ENCODE results near the gene GAP43. TPM values are rescaled to one million over a fixed set of nuclear protein-coding genes. Genes with fewer than 3 reads are reported as not detected.
A peak's percentile ranks its signal among the peaks of the same experiment; 100 is the strongest.

The GAP43 gene
- total RNA-seq, 2 donors from 2014 or later: not detected

DNA sequence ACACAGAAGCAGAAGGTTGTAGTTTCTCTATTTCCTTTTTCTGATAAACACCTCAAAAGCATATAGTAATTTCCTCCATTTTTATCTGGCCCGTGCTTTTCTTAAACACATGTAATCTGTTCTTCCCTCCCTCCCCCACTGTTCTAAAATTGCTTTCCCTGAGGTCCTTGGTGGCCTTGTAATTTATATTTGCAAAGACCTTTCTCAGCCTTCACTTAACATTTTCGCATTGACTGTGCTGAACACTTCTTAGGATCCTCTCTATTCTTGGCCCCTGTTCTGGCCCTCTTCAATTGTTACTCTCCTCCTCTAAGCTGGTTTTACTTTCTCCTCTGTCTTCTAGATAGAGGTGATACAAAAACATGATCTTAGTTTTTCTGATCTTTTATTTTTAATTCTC lies 28.3 kb downstream of the GAP43 start:
- H3K9me3 Mint-ChIP-seq: peaks cover 0 to 5% of the 10 kb centered on the region in 2 donors
- ATAC-seq: no peak
- H3K36me3 Mint-ChIP-seq: peaks cover 0 to 5% of the 10 kb centered on the region in 2 donors
- DNase-seq (ENCODE audit: low spot score in 2 of 2): no peak
- H3K27ac Mint-ChIP-seq: no peak overlapping the region

DNA sequence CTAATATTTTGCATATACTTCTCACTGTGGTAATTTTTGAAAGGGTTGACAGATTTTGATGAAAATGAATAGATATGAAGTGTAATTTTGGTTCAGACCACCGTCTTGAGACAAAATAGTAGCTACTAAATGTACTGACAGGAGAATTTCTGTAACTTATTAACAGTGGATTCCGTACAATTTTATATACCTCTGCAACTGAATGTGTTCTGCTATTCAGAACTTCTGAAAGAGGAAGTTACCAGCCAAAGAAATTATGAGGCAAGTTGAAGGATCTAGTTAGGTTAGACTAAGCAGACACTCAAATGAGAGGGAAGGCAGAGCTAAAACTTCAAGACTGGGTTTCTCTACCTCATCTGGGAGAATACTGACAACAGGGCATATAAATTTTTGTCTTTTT lies 29.4 kb downstream of the GAP43 start:
- Mint-ChIP-seq H3K9me3 (no peaks in the 10 kb centered on the region), H3K27ac (no peak overlapping the region), H3K36me3 (no peaks in the 10 kb centered on the region)
- DNase-seq (ENCODE audit: low spot score in 2 of 2) (no peak), ATAC-seq (no peak)

DNA sequence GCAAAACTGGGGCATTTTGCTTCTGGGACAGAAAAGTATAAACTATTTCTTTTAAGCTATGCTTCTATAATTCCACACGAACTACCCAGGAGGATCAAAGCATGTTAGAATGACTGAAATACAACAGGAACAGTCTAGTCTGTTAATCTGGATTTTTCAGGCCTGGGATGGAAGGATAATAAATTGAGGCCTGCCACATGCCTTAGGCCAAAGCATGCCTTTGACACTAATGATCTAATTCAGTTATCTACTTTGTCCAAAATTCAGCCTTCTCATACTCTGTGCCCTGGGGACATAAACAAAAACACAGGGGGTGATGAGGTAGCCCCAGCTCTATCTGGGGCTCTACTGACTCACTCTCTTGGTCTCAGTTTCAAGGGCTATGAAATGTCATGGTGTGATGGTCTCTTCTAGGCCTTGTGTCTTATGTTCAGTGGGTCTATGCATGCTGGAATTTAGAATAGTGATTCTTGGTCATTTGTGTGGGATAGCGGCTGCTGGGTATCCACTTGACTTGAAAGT lies 32.5 kb downstream of the GAP43 start:
- Mint-ChIP-seq H3K36me3 (no peaks in the 10 kb centered on the region), H3K9me3 (no peaks in the 10 kb centered on the region), H3K27ac (no peak overlapping the region)
- DNase-seq (ENCODE audit: low spot score in 2 of 2): no peak
- ATAC-seq: peak in 1 of 2 donors; percentile 25

DNA sequence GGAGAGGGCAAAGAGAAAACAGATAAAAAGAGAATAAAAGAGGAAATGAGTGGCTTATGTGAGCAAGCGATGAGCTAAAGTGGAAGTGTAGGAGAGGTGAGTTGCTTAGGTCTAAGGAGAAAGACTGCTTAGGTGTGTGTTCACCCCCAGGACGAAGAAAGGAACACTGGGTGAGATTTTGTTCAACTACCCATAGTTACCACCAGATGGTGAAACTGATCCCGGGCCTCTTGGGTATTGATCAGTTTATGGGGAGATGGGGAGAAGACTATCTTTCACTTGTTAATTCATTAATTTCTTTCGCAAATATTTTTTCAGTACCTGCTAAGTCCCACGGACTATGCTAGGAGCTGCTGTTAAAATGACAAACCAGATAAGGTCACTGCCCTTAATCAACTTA lies 33.9 kb downstream of the GAP43 start:
- no peak for ATAC-seq
- Mint-ChIP-seq H3K36me3 (no peaks in the 10 kb centered on the region), H3K27ac (peak overlapping the region; percentile 3 to 41), H3K9me3 (no peaks in the 10 kb centered on the region)
- no peak for DNase-seq (ENCODE audit: low spot score in 2 of 2)

DNA sequence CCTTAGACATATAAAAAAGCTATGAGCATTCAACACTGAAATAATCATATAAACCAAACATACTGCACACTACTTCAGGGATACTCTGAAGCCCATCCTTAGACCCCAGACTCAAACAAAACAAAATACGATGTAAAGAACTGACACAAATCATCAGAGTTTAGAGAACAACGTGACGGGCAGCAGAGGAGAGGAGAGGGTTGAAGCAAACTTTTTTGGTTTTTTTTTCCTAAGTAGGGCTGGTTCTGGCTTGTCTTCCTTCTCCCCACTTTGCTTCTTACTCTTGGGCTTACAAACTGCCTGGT lies 34.7 kb downstream of the GAP43 start:
- no peak for ATAC-seq

DNA sequence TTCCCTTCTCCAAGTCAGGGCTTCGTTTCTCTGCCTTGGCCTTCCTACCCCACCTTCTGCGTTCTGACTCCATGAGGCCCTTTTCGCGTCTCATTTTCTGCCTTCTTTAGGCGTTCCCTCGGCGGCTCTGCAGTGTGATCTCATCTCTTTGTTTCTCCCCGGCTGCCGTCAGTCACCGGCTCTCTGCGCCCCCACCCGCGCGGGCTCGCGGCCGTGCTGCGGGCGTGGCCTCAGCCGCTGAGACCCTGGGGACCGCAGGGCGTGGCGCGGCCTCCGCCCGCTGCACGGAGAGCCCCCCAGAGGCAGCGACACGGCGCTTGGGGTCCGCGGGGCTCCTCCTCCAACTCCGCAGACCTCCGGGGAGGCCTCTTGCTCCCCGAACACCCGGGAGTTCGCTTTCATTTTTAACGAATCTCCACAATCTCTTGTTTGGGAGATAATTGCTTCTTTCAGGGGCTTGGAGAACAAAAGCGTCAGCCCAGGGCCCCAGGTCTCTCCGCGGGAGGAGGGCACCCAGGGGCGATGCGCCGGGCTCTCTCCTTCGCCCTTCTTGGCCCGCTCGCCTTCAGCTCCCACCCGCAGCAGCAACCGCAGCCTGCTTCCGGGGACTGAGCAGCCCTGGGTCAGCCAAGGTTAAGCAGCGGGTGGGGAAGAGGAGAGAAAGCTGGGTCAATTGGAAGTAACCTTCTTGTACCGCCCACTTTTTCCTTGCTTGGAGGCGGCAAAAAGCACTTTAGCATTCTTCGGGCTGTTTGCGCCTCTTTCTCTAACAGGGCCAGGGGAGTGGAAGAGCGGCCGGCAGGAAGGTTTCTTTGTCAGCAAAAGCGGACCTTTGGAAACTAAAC lies 35.2 kb downstream of the GAP43 start:
- ATAC-seq (peak; percentile 86 to 94), DNase-seq (ENCODE audit: low spot score in 2 of 2) (peak; percentile 74 to 79)
- Mint-ChIP-seq H3K27ac (peak overlapping the region; percentile 93 to 95), H3K36me3 (no peaks in the 10 kb centered on the region), H3K9me3 (no peaks in the 10 kb centered on the region)

More for the DNA sequence above, 34.7 kb downstream of the GAP43 start:
- H3K9me3 Mint-ChIP-seq: no peaks in the 10 kb centered on the region
- no peaks in the 10 kb centered on the region for H3K36me3 Mint-ChIP-seq
- peak overlapping the region; percentile 93 to 95 for H3K27ac Mint-ChIP-seq
- no peak for DNase-seq (ENCODE audit: low spot score in 2 of 2)

DNA sequence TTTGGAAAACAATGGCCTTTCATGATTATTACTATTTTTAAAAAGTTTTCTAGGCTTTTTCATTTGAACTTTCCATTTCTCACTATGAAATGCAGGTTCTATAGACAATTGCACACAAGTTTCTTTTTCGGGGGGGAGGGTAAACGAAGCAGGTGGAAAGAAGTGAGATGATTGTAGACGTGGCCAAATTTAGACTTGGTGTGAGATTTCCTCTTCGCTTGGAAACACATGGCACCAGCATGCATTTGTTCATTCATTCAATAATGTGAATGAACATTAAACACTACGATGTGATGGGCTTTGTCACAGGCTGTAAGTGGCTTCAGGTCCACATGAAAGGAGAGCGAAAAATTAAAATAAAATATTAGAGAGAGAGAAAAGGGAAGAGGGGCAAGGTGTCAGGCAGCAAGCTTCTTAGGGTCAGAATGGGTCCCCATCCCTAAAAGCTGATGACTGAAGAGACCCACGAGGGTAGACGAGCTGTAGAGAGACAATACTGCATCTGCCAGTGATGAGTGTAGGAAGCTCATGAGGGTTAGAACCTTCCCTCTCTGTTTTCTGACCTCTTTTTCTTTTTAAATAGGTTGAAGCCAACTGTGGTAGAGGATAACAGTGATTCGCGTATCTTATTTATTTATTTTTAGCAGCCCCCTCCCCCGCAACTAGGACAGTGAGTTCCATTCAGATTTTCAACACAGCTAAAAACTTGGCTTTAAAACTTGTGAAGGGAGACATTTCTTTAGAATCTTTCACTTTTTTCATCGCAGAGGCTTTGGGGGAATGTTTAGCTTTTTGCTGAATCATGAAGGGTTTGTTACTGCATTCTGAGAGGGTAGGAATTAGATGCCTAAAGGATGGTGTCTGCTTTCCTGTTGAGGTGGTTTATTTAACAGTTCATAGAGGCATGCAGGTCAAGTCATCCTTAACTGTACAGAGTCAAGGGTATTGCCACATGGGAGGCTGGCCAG lies 36.2 kb downstream of the GAP43 start:
- no peaks in the 10 kb centered on the region for H3K36me3 Mint-ChIP-seq
- no peak for ATAC-seq
- H3K27ac Mint-ChIP-seq: peak overlapping the region; percentile 92 to 95
- no peaks in the 10 kb centered on the region for H3K9me3 Mint-ChIP-seq
- DNase-seq (ENCODE audit: low spot score in 2 of 2): no peak

DNA sequence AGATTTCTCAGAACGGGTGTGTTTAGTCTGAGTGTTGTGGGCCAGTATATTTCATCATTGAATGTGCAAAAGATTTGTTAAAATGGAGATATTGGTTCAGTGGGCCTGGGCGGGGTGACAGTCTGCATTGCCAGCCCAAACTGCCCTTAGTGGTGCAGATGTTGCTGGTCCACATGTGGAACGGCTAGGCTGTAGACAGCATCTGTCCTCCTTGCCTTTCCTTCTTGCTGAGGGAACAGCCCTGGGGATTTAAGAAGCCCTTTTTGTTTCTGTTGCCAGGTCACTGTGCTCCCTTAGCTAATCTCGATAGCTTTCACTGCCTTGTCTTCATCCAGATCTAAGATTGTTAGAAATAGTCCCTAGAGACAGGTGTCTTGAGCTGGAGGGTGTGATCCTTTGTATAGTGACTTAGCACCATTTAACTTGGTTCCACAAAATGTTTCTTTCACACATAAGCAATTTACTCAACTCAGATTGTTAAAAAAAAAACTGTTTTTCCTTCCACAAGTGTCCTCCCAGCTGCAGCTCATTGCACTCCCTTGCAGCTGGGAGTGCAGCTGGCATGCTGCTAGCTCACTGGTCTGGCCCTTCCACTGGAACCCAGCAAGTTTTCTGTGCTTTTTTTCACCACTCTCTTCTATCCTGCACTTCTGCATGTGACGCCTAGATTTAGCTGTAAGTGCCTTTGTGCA lies 37.5 kb downstream of the GAP43 start:
- H3K36me3 Mint-ChIP-seq: no peaks in the 10 kb centered on the region
- ATAC-seq (no peak), DNase-seq (ENCODE audit: low spot score in 2 of 2) (no peak)
- H3K27ac Mint-ChIP-seq: no peak overlapping the region
- no peaks in the 10 kb centered on the region for H3K9me3 Mint-ChIP-seq

DNA sequence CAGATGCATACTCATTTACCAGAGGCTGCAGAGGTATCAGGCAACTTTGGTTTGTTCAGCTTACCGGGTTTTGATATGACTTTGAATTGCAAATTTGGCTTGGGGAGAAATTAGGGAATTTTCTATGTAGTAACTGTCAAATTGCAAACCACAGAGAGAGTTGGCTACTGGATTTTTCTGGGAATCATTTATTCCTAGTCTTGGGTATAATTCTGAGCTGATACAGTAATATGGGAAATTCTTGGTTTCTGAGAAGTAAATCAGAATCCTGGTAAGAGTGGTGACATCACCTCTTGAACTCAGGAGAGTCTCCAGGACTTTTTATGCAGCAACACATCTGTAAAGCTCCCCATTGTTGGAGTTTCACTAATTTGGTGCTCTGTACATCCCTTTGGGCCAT lies 39.0 kb downstream of the GAP43 start:
- Mint-ChIP-seq H3K36me3 (no peaks in the 10 kb centered on the region), H3K9me3 (no peaks in the 10 kb centered on the region), H3K27ac (no peak overlapping the region)
- ATAC-seq: no peak
- no peak for DNase-seq (ENCODE audit: low spot score in 2 of 2)

DNA sequence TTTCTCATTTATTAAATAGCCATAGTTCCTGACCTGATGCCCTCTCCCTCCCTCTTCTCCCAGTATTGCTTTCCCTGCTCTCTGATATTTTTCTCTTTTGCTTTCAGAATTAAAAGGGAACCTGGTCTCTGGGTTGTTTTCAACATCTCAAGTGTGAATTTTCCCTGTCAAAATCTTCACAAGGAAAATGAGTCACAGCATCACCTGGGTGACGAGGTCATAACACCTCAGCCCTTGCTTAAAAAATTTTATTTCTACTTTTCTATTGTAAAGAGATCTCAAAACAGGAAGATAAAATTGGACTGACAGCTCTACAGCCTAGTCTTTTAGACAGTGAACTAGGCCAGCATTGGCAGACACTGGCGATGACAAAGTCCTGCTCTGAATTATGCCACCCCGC lies 40.1 kb downstream of the GAP43 start:
- ATAC-seq (peak in 1 of 2 donors; percentile 27), DNase-seq (ENCODE audit: low spot score in 2 of 2) (no peak)
- Mint-ChIP-seq H3K36me3 (no peaks in the 10 kb centered on the region), H3K9me3 (no peaks in the 10 kb centered on the region), H3K27ac (no peak overlapping the region)

DNA sequence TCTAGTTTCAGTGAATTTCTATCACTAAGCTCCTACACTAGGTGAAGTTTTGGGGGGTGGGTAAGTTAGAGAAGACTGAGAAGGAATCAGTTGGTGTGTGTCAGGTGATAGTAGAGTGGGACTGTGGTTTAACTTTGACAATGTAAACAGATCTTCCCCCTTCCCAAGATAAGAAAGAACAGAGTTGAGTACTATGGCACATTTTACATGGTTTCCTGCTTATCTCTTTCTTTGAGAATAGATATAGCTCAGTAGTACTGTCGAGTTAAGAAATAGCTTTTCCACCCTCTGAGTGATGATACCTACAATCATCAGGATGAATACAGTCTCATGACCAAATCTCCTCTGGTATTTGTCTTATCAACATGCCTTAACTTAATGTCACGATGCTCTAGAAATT lies 42.8 kb downstream of the GAP43 start:
- ATAC-seq (no peak), DNase-seq (ENCODE audit: low spot score in 2 of 2) (no peak)
- no peaks in the 10 kb centered on the region for H3K9me3 Mint-ChIP-seq
- no peaks in the 10 kb centered on the region for H3K36me3 Mint-ChIP-seq
- no peak overlapping the region for H3K27ac Mint-ChIP-seq

DNA sequence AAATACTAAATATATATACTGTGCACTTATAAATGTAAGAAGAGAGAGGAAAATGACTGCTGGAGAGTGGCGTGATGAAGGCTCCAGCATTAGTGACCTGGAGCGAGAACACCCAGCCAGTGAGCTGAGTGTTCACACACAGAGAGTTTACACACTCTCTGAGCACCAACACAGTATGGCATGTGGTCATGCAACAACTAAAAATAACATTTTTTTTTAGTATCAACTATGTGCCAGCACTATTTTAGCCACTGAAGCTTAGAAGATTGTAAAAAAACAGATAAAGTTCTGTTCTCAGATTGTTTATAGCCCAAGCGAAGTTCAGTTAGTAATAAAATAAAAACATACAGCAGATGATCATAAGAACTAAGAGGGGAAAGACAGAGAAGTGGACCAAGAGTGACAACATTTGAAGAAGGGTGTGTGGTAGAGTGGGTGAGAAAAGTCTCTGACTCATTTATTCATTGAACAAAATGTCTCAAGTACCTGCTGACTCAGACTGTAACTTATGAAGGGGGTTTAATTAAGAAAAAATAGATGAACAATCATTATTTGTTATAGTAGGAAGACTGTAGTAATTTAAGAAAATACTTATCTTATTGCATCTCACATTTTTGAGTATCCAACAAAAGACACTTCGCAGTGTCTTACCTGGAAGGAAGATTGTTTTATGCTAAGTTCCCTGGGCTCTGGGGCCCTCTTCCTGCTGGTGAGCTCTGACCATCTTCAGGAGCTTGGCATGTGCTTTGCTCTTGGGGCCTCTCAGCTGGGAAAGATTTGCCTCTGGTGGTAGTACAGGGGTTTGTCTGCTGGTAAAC lies 43.8 kb downstream of the GAP43 start:
- H3K27ac Mint-ChIP-seq: no peak overlapping the region
- DNase-seq (ENCODE audit: low spot score in 2 of 2): no peak

DNA sequence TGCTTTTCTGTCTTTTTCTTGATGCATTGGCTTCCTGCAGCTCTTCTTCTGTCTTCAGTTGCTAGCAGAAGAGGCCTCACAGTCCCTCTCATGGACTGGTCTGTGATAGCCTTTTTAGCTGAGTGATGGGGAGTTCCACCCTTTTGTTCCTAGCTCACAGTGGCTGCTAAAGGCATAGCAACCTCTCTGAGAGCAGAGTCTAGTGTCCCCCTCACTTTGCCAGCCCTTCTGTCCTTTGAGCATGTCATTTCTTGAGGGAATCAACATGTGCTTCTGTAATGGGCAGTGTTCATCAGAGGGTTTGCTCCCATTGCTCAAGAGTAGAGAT lies 44.4 kb downstream of the GAP43 start:
- Mint-ChIP-seq H3K36me3 (no peaks in the 10 kb centered on the region), H3K9me3 (no peaks in the 10 kb centered on the region), H3K27ac (no peak overlapping the region)
- DNase-seq (ENCODE audit: low spot score in 2 of 2): no peak
- ATAC-seq: peak in 1 of 2 donors; percentile 22

More for the DNA sequence above, 43.8 kb downstream of the GAP43 start:
- ATAC-seq: peak; percentile 82 to 90
- Mint-ChIP-seq H3K36me3 (no peaks in the 10 kb centered on the region), H3K9me3 (no peaks in the 10 kb centered on the region)

DNA sequence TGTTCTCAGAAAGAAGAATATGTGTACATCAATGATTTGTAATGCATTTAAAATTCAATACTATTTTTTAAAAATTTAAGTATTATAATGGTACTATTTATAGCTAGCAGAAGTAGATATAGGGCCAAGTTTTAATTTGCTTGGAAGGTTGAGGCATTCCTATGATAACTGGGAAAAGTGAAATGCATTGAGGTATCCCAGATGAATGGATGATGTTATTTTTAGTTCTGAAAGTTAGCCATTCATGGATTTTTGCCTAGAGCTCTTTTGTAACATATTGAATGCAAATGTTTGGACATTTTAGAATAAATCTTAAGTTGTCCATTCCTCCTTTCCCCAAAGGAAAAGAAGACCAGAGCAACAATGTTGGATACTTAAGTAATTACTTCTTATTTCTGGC lies 47.6 kb downstream of the GAP43 start:
- DNase-seq (ENCODE audit: low spot score in 2 of 2) (no peak), ATAC-seq (no peak)
- H3K9me3 Mint-ChIP-seq: no peaks in the 10 kb centered on the region
- no peak overlapping the region for H3K27ac Mint-ChIP-seq
- no peaks in the 10 kb centered on the region for H3K36me3 Mint-ChIP-seq

DNA sequence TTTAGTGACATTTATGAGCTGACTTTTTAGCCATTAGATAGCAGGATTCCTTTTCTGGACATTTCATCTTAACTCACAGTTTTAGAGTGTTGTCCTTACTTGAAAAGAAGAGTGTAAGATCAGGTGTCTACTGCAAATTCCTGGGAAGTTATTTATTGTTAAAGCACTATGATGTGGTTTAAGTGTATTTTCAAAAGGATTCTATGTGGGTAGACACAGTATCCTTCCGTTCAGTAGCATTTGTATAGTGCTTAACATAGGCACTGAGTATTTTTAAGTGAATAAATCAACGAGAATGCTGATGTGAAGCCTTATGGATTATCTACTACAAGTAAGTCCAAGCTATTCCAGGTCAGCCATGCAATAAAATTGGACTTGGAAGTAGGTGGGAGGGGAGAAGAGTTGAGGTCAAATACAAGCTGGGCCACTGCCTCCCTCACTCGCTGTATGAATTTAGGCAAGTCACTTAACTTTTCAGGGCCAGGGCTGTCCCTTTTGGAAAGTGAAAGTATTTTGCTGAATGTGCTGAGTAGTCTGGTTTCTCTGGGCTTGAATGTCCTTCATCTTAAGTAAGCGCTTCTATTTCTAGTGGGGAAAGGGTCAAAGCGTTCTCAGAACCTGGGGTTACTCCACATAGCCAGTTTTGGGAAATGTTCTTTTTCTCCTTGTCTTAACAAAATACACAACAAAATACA lies 48.6 kb downstream of the GAP43 start:
- H3K27ac Mint-ChIP-seq: no peak overlapping the region
- no peak for DNase-seq (ENCODE audit: low spot score in 2 of 2)
- ATAC-seq: no peak
- no peaks in the 10 kb centered on the region for H3K9me3 Mint-ChIP-seq
- H3K36me3 Mint-ChIP-seq: no peaks in the 10 kb centered on the region

DNA sequence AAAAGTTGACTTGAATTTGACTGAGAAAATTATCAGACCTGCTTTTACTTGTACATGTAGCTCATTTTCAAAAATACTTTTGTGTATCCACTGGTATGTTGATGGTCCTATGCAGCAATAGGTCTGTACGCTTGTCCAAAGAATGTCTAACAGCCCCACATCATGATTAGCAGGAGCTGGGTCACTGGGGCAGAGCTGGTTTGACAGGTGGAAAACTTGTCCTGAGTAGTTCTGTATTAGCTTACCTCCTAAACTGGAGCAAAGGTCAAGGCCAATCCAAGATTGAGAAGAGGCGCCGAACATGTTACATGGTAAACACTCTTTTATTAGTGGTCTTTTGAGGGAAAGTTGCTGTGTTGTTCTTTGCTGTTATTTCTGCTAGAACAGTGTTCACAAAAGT lies 50.6 kb downstream of the GAP43 start:
- no peak for ATAC-seq
- Mint-ChIP-seq H3K27ac (no peak overlapping the region), H3K36me3 (no peaks in the 10 kb centered on the region)

More for the DNA sequence above, 50.6 kb downstream of the GAP43 start:
- DNase-seq (ENCODE audit: low spot score in 2 of 2): no peak
- H3K9me3 Mint-ChIP-seq: no peaks in the 10 kb centered on the region

All from activated naive CD4-positive, alpha-beta T cell treated with anti-CD3 and anti-CD28 coated beads, Interleukin-2, amount 50 U/mL, for 72 hours (primary cell).